Measurements from ENCODE around the gene SERPINF2. TPM values are rescaled to one million over a fixed set of nuclear protein-coding genes. Genes with fewer than 3 reads are reported as not detected.

SERPINF2 gene
- total RNA-seq, 1 donor from 2014 or later, result 0.37 TPM

DNA sequence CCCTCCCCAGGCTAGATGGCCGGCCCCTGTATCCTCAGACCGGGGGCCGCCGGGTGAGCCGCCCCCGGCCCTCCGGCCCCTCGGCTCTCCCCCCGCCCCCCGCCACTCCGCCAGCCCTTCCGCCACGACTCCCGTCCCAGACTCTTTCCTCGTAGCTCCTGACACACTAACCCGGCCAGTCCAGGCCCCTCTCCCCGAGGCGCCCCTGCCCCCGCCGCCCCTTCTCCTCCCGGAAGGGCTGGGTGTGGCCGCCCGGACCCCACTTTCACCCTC is 26.9 kb upstream of the SERPINF2 start:
- TF ChIP-seq, protein P1, sequence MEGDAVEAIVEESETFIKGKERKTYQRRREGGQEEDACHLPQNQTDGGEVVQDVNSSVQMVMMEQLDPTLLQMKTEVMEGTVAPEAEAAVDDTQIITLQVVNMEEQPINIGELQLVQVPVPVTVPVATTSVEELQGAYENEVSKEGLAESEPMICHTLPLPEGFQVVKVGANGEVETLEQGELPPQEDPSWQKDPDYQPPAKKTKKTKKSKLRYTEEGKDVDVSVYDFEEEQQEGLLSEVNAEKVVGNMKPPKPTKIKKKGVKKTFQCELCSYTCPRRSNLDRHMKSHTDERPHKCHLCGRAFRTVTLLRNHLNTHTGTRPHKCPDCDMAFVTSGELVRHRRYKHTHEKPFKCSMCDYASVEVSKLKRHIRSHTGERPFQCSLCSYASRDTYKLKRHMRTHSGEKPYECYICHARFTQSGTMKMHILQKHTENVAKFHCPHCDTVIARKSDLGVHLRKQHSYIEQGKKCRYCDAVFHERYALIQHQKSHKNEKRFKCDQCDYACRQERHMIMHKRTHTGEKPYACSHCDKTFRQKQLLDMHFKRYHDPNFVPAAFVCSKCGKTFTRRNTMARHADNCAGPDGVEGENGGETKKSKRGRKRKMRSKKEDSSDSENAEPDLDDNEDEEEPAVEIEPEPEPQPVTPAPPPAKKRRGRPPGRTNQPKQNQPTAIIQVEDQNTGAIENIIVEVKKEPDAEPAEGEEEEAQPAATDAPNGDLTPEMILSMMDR (IDR thresholded peaks at IDR 0.05; ENCODE audit: partially characterized antibody, unreplicated experiment), result no peak
- Mint-ChIP-seq H3K36me3 (ENCODE audit: unreplicated experiment) (no peaks in the 10 kb centered on the region), H3K9me3 (ENCODE audit: unreplicated experiment) (peaks cover 14% of the 10 kb centered on the region), H3K4me3 (ENCODE audit: unreplicated experiment) (peak overlapping the region; percentile 59), H3K27me3 (ENCODE audit: unreplicated experiment) (peaks cover under 1% of the 10 kb centered on the region), H3K27ac (ENCODE audit: unreplicated experiment) (no peak overlapping the region), H3K4me1 (ENCODE audit: low read depth, unreplicated experiment) (peaks cover 7% of the 10 kb centered on the region)
- DNase-seq, result no peak

DNA sequence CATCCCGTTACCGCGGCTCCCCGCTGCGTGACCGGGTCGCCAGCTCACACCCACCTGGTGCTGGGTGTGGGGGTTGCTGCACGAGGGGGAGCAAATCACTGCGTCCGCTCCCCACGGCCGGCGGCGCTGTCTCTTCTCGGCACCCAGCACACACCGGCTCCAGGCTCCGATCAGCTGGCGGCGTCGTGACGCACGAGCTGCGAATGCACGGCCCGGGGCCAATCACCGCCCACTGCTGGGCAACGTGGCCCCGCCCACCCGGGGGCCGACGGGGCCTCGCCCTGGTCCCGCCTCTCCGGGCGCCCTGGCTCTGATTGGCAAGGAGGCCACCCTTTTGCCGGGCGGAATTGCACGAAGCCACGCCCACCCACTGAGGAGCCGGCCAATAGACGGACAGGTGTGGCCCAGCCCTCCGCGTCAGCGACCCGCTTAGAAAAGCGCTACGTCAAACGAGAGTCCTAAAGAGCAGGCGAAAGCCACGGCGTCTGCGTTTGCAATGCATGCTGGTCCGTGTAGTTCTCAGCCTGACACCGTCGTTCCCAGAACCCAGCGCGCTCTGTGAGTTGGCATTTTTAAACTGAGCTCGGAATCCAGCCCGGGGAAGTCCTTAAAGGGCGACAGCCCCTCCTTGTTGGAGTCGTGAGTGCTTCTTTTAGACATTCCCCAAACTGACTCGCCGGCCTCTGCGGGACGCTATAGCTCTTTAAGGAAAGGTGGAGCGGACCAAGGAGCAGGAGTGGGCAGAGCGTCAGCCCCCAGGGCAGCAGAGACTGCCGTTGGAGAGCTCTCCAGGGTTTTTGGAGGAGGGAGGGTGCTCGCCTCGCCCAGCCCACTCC is 26.4 kb upstream of the SERPINF2 start:
- TF ChIP-seq, protein P1 (IDR thresholded peaks at IDR 0.05; ENCODE audit: partially characterized antibody, unreplicated experiment), result no peak
- Mint-ChIP-seq H3K27me3 (ENCODE audit: unreplicated experiment) (peaks cover 2% of the 10 kb centered on the region), H3K4me1 (ENCODE audit: low read depth, unreplicated experiment) (peaks cover 7% of the 10 kb centered on the region), H3K36me3 (ENCODE audit: unreplicated experiment) (no peaks in the 10 kb centered on the region), H3K27ac (ENCODE audit: unreplicated experiment) (peak overlapping the region; percentile 93), H3K4me3 (ENCODE audit: unreplicated experiment) (peak overlapping the region; percentile 94), H3K9me3 (ENCODE audit: unreplicated experiment) (peaks cover 12% of the 10 kb centered on the region)
- peak; percentile 100 for DNase-seq

DNA sequence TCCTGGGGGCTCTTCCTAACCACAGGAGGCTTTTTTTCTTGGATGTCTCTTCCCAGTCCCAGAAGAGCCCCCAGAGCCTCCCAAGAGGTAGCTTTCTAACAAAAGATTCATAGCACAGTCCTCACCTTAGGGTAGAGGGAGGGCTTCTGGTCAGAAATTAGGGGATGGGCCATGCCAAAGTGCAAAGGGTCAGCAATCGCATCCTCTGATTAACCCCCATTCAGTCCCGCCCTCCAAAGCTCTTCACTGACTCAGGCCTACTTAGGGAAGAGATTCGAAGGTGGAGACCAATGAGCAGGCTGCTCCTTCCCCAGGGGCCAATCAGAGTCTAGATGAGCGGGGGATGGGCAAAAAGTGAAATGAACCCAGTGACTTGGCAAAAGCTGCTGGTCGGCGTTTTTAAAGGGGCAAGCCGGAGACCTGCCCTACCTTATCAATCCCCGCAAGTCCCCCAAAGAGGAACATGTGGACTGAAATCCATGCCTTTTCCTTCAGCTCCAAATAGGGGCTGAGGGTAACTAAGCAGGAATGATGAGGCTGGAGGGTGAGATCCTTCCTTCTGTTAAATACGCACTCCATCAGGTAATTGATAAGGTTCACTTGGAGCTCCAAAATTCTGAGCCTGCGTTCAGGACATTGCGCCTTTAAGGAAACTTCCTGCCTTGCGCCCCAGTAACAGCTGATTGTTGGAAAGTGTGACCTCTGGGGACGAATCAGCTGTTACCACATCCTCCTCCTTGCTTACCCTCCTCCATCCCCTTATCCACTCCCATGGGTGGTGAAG is 25.6 kb upstream of the SERPINF2 start:
- peak; percentile 84 for DNase-seq
- TF ChIP-seq, protein P1 (IDR thresholded peaks at IDR 0.05; ENCODE audit: partially characterized antibody, unreplicated experiment), result no peak
- Mint-ChIP-seq H3K9me3 (ENCODE audit: unreplicated experiment) (peaks cover 9% of the 10 kb centered on the region), H3K27me3 (ENCODE audit: unreplicated experiment) (peaks cover 2% of the 10 kb centered on the region), H3K27ac (ENCODE audit: unreplicated experiment) (peak overlapping the region; percentile 93), H3K4me1 (ENCODE audit: low read depth, unreplicated experiment) (peaks cover 7% of the 10 kb centered on the region), H3K4me3 (ENCODE audit: unreplicated experiment) (peak overlapping the region; percentile 94), H3K36me3 (ENCODE audit: unreplicated experiment) (no peaks in the 10 kb centered on the region)

DNA sequence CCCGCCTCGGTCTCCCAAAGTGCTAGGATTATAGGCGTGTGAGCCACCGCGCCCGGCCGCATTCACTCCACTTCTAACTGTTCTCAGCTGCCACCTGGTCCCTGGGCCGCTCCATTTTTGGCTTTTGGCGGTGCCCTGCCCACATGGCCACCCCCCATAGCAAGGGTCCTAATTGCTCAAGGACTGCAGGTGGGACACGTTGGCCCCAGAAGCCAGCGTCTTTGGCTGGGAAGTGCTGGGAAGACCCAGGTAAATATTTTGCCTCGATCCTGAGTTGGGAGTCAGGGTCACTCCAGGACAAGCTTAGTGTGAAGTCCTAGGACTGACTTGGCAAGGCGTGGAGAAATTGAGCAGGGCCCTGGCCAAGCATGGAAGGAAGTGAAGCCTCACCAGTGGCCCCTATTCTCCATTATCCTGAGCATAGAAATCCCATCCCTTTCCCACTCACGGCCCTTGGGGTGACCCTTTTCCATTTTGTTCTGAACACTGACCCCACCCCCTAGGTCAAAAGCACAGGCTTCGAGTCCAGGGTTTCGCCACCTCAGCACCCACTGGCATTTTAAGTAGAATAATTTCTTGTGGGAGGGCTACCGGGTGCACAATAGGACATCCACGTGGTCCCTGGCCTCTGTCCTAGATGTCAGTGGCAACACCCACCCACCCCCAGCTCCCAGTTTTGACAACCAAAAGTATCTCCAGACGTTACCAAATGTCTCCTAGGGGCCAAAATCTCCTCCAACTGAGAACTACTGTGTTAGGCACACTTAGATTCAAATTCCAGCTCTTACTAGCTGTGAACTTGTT is 24.1 kb upstream of the SERPINF2 start:
- TF ChIP-seq, protein P1 (IDR thresholded peaks at IDR 0.05; ENCODE audit: partially characterized antibody, unreplicated experiment), result no peak
- peaks cover 9% of the 10 kb centered on the region for H3K4me1 Mint-ChIP-seq (ENCODE audit: low read depth, unreplicated experiment)
- peak overlapping the region; percentile 94 for H3K4me3 Mint-ChIP-seq (ENCODE audit: unreplicated experiment)
- DNase-seq, result no peak
- peak overlapping the region; percentile 93 for H3K27ac Mint-ChIP-seq (ENCODE audit: unreplicated experiment)
- H3K36me3 Mint-ChIP-seq (ENCODE audit: unreplicated experiment), result no peaks in the 10 kb centered on the region
- peaks cover 5% of the 10 kb centered on the region for H3K27me3 Mint-ChIP-seq (ENCODE audit: unreplicated experiment)
- peaks cover 9% of the 10 kb centered on the region for H3K9me3 Mint-ChIP-seq (ENCODE audit: unreplicated experiment)
